Renal cortical epithelial cell (primary cell): Measurements from ENCODE around the gene PUM2. TPM values are rescaled to one million over a fixed set of nuclear protein-coding genes. Genes with fewer than 3 reads are reported as not detected.

Source experiments
- DNase-seq: peaks from one replicate; pipeline ENCODE4 v3.0.0-alpha.2; 2011; ENCODE audit warnings: low read depth
- total RNA-seq: library from RNA; depleted of rRNA; stranded (reverse); fragments of >200 nt; gene quantifications from 2 replicates; pipeline ENCODE4 v1.2.3, GENCODE V29; 2014

The PUM2 gene
- total RNA-seq, 1 donor from 2014 or later, result 90.6 TPM

DNA sequence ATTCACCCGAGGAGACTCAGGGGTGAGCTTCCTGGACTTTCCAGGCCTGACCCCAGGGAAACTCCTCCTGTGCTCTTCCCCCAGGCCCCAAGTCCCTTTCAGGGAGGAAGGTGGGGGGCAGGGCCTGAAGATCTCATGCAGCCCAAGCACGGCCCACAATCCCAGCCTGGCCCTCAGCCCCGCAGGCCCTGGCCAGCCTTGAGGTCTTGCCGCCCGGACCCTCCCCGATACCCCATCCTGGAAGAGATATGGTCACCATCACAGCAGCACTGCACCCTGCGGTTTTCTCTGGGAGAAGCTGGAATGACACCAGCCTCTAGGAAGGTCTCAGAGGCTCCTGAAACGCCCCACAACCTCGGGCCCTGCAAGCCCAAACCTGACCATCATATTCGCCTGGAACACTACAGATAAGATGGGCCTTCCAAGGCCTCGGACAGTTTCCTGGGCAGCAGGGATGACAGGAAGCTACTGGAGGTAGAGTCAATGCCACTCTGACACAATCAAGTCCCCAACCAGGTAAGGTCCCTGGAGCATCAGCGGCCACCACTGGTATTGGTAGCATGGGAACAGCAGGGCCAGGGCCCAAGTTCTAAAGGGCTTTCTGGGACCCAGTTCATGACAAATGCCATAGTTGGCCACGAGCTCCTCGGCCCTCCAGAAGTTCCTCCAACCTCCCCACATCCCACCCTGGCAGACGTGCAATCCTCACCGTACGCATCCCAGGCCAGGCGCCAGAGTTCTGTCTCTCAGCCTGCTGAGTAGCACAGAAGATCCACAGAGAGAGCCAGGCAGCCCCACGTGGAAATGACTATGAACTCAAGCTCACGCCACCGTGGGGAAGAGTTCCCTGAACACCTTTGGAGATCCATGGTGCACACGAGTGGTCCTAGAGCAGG is 134.3 kb downstream of the PUM2 start:
- no peak for DNase-seq

DNA sequence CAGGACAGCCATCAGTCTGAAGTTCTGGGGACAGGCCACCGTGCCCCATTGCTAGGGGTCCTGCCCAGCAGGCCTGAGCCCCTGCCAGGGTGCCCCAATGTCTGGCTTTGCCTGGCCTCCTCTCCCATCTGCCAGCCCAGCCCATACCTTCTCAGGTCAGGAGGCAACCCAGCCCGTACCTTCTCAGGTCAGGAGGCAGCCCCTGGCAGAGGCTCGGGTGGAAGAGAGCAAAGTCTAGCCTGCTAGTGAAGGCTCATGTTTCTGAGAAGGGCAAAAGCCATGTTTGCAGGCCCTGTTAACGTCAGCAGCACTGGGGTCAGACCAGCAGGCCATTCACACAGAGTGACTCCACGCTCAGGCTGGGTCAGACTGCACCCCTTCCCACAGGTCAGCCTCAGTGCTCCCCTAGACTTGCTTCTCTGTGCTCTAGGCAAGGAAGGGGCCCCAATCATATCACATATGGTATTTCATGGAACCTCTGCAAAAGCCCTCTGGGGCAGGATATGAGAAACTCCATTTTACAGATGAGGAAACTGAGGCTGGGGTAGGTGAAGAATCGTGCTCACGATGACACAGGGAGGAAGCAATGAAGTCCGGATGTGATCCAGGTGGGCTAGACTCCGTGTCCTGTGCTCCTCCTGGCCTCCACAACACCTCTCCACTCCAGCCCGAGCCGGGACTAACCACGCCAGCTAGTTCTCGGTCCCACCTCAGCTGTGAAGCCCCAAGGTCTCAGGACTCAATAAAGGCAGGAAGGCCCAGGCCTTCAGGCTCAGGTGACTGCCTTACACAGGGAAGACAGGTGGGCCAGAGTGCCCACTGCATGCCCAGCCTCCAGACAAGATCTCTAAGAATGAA is 135.2 kb downstream of the PUM2 start:
- no peak for DNase-seq

- no peak for DNase-seq
These were observed 136.0 kb downstream of the PUM2 start for GRCh38 chr2:20214566-20215182.

DNA sequence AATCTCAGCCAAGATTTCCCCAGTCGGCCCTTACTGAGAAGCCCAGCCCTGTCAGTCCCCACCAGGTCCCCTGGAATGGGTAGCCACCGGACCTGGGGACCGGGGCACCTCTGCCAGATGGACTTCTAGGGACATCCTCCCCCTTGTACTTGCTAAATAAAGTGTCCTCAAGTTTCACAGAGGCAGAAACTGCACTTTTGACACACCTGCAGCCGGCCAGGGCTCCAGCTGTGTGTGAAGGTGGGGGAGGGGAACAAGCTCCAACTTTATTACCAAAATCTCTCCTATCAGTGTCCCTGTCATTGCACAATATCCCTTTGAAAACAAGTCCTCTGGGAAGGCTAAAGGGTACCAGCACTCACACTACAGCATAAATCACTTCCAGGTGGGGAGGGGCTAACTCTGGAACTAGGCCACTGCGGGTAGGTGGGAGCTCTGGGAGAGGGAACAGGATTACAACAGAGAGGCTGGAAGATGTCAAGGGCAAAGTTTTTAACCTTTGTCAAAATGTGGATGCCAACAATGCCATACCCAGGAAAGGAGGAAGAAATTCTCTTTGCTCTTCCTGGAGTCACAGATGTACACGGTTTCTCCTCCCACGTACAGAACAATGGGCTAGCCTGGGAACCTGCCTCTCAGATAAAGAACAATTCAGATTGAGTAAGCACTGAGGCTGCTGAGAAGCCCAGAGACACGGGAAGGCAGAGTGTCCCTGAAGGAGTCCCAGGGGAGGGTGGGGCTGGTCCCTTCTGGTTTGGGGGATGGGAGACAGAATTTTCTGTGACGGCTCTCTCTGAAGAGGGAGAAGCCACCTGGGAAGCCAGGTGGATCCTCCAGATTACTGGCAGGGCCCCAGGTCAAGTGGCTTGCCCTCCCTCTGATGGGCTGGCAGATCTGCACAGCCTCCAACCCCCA is 136.7 kb downstream of the PUM2 start:
- peak; percentile 22 for DNase-seq

DNA sequence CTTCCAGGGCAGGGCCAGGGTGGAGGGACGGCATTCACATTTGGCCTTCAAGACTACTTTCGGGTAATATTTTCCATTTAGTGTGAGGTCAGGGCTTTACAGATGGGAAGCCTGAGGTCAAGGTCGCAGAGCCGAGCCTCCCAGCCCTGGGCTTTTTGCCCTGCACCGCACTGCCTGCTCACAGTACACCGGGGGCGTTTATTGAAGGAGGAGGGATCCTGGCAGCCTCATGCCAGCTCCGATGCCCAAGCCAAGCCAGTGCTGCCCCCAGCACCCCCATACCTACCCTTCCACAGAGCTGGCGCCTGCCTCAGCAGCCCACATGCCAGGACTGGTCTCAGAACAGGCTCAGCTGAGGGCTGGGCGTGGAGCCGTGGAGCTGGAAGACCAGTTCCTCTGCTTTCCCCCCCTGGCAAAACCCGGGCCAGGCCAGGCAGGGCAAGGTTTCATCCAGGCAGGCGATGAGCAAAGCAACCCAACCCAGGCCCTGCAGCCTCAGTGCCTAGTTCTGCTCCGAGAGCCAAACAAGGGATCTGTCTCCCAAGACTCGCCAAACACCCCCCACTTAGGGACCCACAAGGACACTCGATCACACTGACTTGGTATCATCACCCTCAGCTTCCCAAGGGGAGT is 137.7 kb downstream of the PUM2 start:
- no peak for DNase-seq

GRCh38 chr2:20212459-20212870 is 138.2 kb downstream of the PUM2 start:
- DNase-seq, result no peak

DNA sequence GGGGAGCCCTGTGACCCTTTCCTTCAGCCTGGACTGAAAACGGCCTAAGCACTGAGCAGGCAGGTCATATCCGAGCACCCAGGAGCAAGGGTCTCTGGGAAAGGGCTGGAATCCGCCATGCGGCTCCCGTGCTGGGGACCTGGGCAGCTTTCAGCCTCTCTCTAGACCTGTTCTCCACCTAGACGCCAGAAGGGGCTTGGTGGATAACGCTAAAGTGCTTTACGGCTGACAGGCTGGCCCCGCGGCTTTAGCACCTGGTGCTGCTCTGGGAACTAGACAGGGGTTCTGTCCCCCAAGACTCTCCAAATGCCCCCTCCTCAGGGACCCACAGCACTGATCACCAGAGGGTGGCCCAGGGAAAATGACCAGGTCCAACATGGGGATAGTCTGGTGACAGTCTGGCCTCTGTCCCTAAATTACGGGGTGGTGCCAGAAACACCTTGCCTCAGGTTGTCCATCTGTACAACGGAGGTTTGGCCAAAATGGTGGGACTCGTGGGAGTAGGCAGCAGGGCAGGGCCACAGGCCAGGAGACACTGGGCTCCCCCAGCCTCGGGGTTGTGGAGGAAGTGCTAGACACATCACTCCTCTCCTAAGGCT is 138.7 kb downstream of the PUM2 start:
- no peak for DNase-seq

DNA sequence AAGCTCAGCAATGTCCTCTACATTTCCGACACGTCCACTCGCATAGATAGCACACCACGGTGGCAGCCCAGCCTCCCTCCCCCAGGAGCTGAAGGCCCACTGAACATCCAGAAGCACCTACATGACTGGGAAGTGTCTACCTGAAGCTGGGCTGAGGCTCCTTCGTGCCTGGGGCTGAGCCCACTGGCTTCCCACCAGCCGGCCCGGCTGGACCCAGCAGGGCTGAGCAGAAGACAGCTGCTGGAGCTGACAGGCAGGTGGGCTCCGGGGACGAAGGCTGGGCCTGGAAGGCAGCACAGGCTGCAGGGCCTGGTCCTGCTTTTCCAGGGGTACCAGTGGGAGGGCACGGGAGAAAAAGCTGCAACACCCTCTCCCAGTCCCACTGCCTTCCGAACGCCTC is 139.2 kb downstream of the PUM2 start:
- DNase-seq, result no peak

DNA sequence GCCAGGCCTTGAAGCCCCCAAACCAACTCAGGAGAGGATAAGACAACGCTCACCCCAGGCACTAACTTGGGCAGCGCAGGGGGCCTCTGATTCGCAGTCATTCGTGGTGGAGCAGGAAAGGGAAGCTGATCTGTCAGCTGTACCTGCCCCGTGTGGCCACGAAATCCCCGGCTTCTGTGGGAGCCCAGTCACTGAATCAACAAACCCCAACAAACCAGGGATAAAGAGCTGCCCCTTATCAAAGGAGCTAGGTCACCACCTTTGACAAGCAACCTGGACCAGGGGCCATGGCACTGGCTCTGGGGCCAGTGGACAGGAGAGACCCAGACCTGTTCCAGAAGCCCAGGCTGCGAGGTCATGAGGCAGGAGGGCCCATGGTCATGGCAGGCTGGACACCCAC is 140.2 kb downstream of the PUM2 start:
- no peak for DNase-seq

GRCh38 chr2:20209373-20210109 is 141.1 kb downstream of the PUM2 start:
- DNase-seq, result no peak

- no peak for DNase-seq
These were observed 142.2 kb downstream of the PUM2 start for GRCh38 chr2:20208476-20208859.

DNA sequence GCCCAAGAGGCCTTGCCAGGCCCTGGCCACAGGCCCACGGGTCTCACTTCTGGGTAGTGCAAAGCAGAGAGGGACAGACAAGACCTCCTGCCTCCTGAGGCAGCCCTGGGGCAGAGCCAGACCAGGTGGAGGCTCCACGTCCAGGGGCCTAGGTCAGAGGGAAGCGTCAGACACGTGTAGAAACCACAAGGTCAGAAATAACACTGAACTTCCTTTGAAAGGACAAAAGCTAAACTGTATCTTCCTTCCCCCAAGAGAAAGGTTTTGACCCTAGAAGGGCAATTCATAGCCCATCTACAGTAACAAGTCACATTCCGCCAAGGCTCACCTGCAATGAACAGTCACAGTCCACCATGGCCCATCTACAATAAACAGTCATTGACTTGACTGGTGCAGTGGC is 143.6 kb downstream of the PUM2 start:
- DNase-seq, result no peak

GRCh38 chr2:20205915-20206524 is 144.6 kb downstream of the PUM2 start:
- DNase-seq, result no peak

GRCh38 chr2:20205069-20205468 is 145.6 kb downstream of the PUM2 start:
- no peak for DNase-seq

DNA sequence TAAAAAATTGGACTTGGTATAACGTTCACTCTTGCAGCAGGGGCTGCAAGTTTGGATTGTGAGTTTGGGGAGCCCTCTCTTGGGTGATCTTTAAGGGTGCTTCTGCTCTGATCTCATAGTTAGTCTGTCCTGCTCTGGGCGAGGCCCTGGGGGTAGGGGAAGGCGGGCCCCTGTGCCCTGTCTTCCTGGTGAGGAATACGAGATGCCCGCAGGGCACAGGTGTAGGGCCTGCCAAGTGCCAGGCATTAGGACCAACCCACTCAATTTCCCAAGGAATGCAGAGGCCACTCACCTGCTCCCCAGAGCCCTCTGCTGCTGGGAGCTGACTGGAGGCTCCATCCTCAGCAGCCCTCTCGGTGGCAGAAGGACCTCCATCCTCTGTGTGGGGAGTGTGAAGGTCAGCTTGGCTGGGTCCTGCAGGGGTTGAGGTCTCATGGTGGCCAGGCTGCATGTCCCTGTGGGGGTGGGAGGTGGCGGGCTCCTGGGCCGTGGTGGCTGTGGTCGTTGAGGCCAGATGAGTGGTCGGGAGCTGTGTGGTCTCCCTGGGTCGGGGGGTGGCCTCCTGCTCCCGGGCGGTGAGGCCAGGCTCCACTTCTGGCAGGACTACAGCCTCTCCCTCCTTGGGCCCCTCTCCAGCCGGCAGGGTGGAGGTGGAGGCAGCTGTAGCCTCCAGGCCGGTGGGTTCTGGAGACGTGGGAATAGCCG is 147.0 kb downstream of the PUM2 start:
- DNase-seq, result no peak

- DNase-seq, result no peak
These were observed 147.6 kb downstream of the PUM2 start for GRCh38 chr2:20203072-20203471.

DNA sequence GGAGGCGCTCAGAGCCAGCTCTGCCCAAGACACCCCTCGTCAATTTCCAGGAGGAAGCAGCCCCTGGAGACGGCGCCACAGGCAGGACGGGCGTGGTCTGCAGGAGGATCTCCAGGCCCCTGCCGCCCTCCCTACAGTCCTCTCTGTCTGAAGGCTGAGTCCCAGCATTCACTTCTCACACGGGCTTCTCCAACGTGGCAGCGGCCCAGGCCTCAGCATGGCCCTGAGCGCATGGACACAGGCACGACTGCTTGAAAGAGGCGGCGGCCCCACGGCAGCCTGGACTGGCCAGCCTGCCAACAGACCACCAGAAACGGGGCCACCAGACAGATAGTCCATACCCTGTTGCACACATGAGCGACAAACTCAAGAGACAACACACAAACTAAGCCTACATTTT is 149.0 kb downstream of the PUM2 start:
- no peak for DNase-seq

- no peak for DNase-seq
These were observed 149.7 kb downstream of the PUM2 start for GRCh38 chr2:20200697-20201555.
